Fibroblast of lung (primary cell): ENCODE measurements around the gene IL4. TPM values are rescaled to one million over a fixed set of nuclear protein-coding genes. Genes with fewer than 3 reads are reported as not detected.

Source experiments
- DNase-seq, 2 donors: peaks; one replicate each; pipeline versions ENCODE4 v3.0.0 to v3.0.0-alpha.2; 2010; ENCODE audit warnings: low read depth in 2 of 2
- H2AFZ ChIP-seq: 2 replicates; pipeline ENCODE4 v1.5.1; 2012; ENCODE audit warnings: low read length, control low read depth, inconsistent platforms
- H3K27ac ChIP-seq: 2 replicates; pipeline ENCODE4 v1.5.1; 2011; ENCODE audit warnings: low read length, control low read depth; ENCODE audit not compliant: insufficient read depth
- H3K27me3 ChIP-seq: 2 replicates; pipeline ENCODE4 v1.5.1; 2011; ENCODE audit warnings: mild to moderate bottlenecking, low read length; ENCODE audit not compliant: control insufficient read depth, insufficient read depth
- H3K36me3 ChIP-seq: 2 replicates; pipeline ENCODE4 v1.5.1; 2011; ENCODE audit warnings: low read length; ENCODE audit not compliant: control insufficient read depth, insufficient read depth
- H3K4me1 ChIP-seq: 2 replicates; pipeline ENCODE4 v1.5.1; 2011; ENCODE audit warnings: low read length; ENCODE audit not compliant: control insufficient read depth, insufficient read depth; ENCODE audit errors: extremely low read depth
- H3K4me2 ChIP-seq: 2 replicates; pipeline ENCODE4 v1.5.1; 2011; ENCODE audit warnings: low read length, control low read depth; ENCODE audit not compliant: insufficient read depth; ENCODE audit errors: extremely low read depth
- H3K4me3 ChIP-seq, 4 experiments: fragments of 200-600 bp in 1 of 4; sonication (generic) in 1 of 4; replicated peaks in 1 of 4; 2 replicates each; pipeline ENCODE4 v1.5.1; 2011 to 2016; ENCODE audit warnings: low read length in 4 of 4, low read depth in 3 of 4, mild to moderate bottlenecking in 3 of 4, control low read depth in 2 of 4, inconsistent platforms in 1 of 4, mixed read lengths in 1 of 4; ENCODE audit not compliant: insufficient read depth in 1 of 4; ENCODE audit errors: control extremely low read depth in 1 of 4
- H3K79me2 ChIP-seq: 2 replicates; pipeline ENCODE4 v1.5.1; 2012; ENCODE audit warnings: mild to moderate bottlenecking, low read length, inconsistent platforms; ENCODE audit not compliant: control insufficient read depth, insufficient read depth
- H3K9ac ChIP-seq: 2 replicates; pipeline ENCODE4 v1.5.1; 2011; ENCODE audit warnings: mild to moderate bottlenecking, low read length, control low read depth; ENCODE audit not compliant: insufficient read depth
- H3K9me3 ChIP-seq: 2 replicates; pipeline ENCODE4 v1.5.1; 2012; ENCODE audit warnings: low read depth, low read length; ENCODE audit not compliant: control insufficient read depth, insufficient read depth
- H4K20me1 ChIP-seq: 2 replicates; pipeline ENCODE4 v1.5.1; 2011; ENCODE audit warnings: low read length; ENCODE audit not compliant: control insufficient read depth, insufficient read depth; ENCODE audit errors: extremely low read depth
- CTCF ChIP-seq, 2 donors: IDR thresholded peaks in 1 of 2; conservative IDR thresholded peaks in 1 of 2; 1 replicate in 1 of 2; 2 replicates in 1 of 2; pipeline ENCODE4 v1.5.1; 2011 to 2012; ENCODE audit warnings: low read length in 2 of 2, control low read depth in 1 of 2, inconsistent platforms in 1 of 2, low read depth in 1 of 2, mild to moderate bottlenecking in 1 of 2
- EZH2 ChIP-seq: IDR thresholded peaks from 2 replicates; pipeline ENCODE4 v1.5.1; 2012; ENCODE audit warnings: low read length, control low read depth, mild to moderate bottlenecking; ENCODE audit errors: missing control alignments
- polyA plus RNA-seq, 2 donors: library from polyadenylated mRNA; depleted of rRNA in 1 of 2; stranded (reverse) in 1 of 2; unstranded in 1 of 2; fragments of >200 nt; gene quantifications; 2 replicates each; pipeline ENCODE4 v1.2.1, GENCODE V29; 2011 to 2012; ENCODE audit warnings: missing spikeins in 1 of 2
- total RNA-seq: library from RNA; depleted of rRNA; stranded (reverse); fragments of >200 nt; gene quantifications from 2 replicates; pipeline ENCODE4 v1.2.1, GENCODE V29; 2014

The IL4 gene
- total and polyA plus RNA-seq, 2 donors (not counting 1 experiment from before 2014, with no cell fraction given), result not detected

- Histone ChIP-seq H2AFZ (no peak overlapping the region), H4K20me1 (no peaks in the 10 kb centered on the region), H3K79me2 (no peaks in the 10 kb centered on the region), H3K27ac (no peak overlapping the region), H3K36me3 (no peaks in the 10 kb centered on the region), H3K4me3 (no peak overlapping the region), H3K4me1 (peaks cover 16% of the 10 kb centered on the region), H3K4me2 (no peak overlapping the region), H3K9ac (no peak overlapping the region), H3K9me3 (no peaks in the 10 kb centered on the region), H3K27me3 (no peaks in the 10 kb centered on the region)
- DNase-seq, result no peak
- TF ChIP-seq EZH2 (no peak), CTCF (conservative IDR thresholded peaks at IDR 0.05 in 1 of 2, IDR thresholded peaks at IDR 0.05 in 1 of 2; ENCODE audit: low read depth in 1 of 2, low read length in 2 of 2) (no peak)
Measured at GRCh38 chr5:132679717-132680380, 6.1 kb downstream of the IL4 start.

DNA sequence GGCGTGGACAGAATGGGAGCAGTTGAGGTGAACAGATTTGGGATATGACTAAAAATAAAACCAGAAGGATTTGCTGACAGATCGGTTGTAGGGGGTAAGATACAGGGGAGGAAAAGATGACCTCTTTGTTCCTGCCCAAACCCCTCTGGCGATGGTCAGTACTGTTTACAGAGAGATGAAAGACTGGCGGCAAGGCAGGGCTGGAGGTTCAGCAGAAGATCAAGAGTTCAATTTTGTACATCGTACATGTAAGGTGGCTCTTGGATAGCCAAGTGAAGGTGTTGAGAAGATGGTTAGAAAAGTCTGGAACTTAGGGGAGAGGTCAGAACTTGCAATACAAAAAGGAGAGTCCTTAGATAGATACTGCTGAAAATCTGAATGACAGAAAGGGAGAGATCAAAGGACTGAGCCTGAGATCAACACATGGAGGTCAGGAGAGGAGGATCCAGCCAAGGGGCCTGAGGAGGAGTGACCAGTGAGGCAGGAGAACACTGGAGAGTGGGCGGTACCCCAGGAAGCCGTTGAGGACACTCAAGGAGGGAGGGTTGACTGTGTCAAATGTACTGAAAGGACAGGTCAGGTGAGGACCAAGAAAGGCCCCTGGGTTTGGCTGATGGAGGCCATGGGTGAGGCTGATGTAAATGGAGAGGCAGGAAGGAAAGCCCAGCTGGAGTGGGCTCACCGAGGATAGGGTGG lies 7.1 kb downstream of the IL4 start:
- no peak overlapping the region for H3K27ac ChIP-seq
- no peak overlapping the region for H3K4me3 ChIP-seq
- no peak overlapping the region for H3K9ac ChIP-seq
- no peaks in the 10 kb centered on the region for H4K20me1 ChIP-seq
- H3K9me3 ChIP-seq, result no peaks in the 10 kb centered on the region
- no peak overlapping the region for H3K4me2 ChIP-seq
- no peaks in the 10 kb centered on the region for H3K36me3 ChIP-seq
- peaks cover 13% of the 10 kb centered on the region for H3K4me1 ChIP-seq
- H2AFZ ChIP-seq, result no peak overlapping the region
- no peaks in the 10 kb centered on the region for H3K79me2 ChIP-seq
- DNase-seq, result no peak
- TF ChIP-seq CTCF (conservative IDR thresholded peaks at IDR 0.05 in 1 of 2, IDR thresholded peaks at IDR 0.05 in 1 of 2; ENCODE audit: low read depth in 1 of 2, low read length in 2 of 2) (no peak), EZH2 (no peak)
- H3K27me3 ChIP-seq, result no peaks in the 10 kb centered on the region

- Histone ChIP-seq H3K27me3 (no peaks in the 10 kb centered on the region), H3K4me3 (no peak overlapping the region), H2AFZ (no peak overlapping the region), H3K79me2 (no peaks in the 10 kb centered on the region), H3K27ac (no peak overlapping the region), H3K9me3 (no peaks in the 10 kb centered on the region), H4K20me1 (no peaks in the 10 kb centered on the region), H3K36me3 (no peaks in the 10 kb centered on the region), H3K9ac (no peak overlapping the region), H3K4me2 (no peak overlapping the region), H3K4me1 (peaks cover 13% of the 10 kb centered on the region)
- DNase-seq, result no peak
- TF ChIP-seq CTCF (conservative IDR thresholded peaks at IDR 0.05 in 1 of 2, IDR thresholded peaks at IDR 0.05 in 1 of 2; ENCODE audit: low read depth in 1 of 2, low read length in 2 of 2) (no peak), EZH2 (no peak)
Measured at GRCh38 chr5:132681476-132681831, 7.7 kb downstream of the IL4 start.
